ENCODE measurements around the gene CTNND2.

The CTNND2 gene

DNA sequence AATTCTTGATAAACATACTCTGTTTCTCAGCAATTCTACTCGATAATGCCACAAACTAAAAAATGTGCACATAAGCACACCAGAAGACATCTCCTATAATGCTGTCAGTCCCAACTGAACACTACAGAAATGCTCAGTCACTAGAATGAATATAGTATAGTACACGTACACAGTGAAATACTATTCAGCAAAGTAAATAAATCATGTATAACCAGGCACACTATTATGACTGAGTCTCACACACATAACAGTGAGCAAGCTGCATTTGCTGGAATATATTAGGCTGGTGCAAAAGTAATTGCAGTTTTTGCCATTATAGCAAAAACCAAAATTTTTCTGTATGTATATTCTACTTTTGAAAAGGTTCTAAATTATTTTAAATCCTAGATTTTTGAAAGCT, 310.2 kb downstream of the CTNND2 start:
- DNase-seq (ENCODE audit: low read depth), result no peak

- DNase-seq (ENCODE audit: low read depth), result no peak
These were observed 313.8 kb downstream of the CTNND2 start for GRCh38 chr5:11590475-11590874.

DNA sequence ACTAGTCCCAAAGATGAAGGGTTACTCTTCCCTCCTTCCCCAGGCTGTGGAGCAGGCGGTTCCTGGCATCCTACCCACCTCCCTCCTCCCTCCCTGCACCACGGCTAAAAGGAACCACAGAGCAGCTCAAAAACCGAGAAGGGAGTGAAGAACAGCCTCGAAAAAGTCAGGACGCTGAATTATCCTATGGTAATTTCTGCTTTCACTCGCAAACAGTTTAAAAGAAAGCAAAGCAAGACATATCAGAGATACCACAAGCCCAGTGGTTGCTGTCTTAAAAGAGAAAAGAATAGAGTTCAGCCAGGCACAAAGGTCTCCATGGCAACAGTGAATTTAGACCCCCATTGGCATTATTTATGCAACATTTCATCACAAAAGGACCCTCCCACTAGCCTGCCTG, 315.4 kb downstream of the CTNND2 start:
- no peak for DNase-seq (ENCODE audit: low read depth)

GRCh38 chr5:11584017-11584416, 320.2 kb downstream of the CTNND2 start:
- DNase-seq (ENCODE audit: low read depth), result no peak

DNA sequence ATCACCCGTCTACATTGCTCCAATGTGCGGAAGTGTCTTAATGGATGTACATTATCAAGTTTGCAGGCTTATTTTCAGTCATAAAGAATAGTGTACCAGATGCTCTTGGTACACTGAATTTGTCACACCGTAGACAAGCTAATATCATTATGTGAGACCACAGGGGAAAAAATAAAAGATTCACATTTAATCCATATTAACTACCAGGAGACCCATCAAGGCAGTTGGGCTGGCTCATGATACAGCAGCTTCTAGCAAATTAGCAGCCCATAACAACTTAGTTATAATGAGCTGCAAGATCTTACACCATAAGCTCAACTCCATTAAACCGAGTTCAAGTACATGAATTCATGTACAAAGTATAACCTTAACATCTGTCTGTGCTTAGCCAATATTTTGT, 324.9 kb downstream of the CTNND2 start:
- no peak for DNase-seq (ENCODE audit: low read depth)

- DNase-seq (ENCODE audit: low read depth), result no peak
These were observed 329.5 kb downstream of the CTNND2 start for GRCh38 chr5:11574787-11575186.

DNA sequence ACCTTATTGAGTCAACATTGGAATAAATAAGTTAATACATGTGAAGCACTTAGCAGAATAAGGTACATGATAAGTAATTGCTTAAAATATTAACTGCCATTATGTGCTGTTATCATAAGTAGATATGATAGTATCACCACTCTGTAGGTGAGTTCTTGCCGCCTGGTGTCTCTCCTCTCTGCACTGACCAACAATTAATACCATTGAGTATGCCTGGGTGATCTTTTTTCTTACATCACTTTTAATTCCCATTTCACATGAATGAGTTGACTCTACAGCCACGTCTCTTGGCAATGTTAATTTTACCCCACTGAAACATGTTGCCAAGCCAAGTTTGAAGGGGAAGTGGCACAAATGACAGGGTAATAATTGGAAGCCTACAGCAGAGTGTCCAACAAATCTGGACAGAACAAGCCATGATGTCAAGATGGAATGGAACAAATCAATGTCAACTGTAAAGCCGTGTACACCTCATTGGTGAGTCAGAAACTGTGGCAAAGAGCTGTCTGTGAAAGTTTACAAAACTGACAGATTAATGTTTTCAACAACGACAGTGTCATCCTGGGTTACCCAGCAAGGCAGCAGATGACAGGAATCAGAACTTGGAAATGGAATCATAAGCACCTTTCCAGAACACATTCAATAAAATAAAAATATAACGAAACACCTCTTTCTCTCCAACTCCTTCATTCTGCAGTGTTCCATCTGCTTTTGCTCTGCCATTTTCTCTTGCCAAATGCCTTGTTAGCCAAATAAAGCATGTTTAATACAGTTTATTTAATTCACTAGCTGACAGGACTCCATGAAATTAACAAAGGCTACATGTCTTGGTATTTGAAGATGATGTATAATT, 330.9 kb downstream of the CTNND2 start:
- DNase-seq (ENCODE audit: low read depth), result no peak

DNA sequence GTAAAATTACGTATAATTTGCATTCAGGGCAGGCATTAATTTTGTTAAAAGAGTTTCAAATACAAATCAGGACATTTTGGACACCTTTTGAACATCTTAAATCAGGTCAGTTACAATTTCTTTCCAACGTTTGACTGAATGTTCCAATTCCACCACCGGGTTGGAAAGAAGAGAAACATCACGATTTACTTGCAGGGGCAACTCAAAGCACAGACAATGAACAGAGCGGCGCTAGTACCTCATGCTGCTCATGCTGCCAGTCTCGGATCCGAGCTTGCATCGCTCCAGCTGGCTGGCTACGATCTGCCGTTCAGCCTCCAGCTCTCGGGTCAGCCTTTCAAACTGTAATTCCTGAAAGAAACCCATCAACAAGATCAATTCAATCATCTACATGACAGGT, 339.5 kb downstream of the CTNND2 start:
- no peak for DNase-seq (ENCODE audit: low read depth)

DNA sequence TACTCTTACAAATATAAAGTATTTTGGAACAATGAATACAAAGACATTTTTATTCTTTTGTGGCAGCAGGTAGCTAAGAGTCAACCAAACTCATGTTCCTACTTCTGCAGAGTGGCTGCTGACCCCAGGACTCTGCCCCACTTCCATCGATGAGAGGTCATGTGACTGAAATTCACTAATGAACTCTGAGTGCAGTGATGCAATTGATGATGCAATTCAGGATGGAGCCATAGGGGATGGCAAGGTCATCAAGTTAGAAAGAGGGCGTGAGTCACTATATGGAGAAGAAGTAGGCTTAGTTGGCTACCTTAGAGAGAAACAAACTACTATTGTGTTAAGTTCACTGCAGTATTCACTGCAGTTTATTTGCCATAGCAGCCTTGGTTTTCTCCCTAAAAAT, 340.4 kb downstream of the CTNND2 start:
- DNase-seq (ENCODE audit: low read depth), result no peak

DNA sequence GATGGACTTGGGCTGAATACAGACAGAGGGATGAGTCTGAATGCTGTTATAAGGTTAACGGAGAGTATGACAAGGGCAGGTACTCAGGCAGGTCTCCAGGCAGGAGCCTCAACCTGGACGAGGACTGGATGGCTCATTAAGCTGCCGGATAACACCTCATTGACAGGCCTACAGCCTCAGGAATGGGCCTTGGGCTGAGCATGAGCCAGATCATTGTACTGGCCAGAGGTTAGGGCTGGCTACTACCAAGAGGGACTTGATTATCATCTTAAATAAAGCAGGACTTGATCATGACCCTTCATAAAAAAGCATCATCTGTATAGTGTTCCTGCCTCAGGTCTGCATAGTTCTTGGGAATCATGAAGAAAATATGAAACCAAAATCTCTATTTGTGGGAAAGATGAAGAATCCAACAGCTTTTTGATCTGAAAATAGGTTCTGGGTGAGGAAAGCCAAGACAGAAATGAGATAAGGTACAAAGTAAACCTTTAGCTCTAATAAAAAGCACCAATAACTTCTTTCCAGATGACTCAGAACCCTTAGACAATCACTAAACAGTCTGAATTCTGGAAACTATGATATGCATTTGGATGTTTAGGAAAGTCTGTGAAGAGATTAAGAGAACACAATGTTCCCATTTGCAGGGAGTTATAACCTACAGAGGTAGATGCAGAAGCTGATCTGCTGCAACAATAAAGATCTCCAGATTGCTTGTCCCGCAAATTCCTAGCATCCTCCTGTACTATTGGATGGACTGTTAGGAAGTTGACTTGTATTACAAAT, 343.1 kb downstream of the CTNND2 start:
- DNase-seq (ENCODE audit: low read depth), result no peak

DNA sequence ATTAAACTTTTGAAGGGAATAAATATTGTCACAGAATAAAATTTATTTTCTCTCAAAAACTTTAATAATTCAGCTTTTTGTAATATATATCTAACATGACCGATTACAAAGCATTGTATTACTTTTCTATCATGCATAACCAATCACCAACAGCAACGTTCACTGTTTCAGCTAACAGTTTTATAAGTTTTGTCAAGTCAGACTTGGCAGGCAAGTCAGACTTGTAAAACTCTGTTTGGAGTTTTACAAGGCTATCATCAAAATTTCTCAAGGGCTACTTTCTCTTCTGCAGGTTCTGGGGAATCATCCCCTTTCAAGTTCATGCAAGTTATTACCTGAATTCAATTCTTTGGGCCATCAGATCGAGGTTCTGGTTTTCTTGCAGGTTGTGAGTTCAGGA, 347.2 kb downstream of the CTNND2 start:
- DNase-seq (ENCODE audit: low read depth), result no peak

GRCh38 chr5:11555171-11555570, 349.1 kb downstream of the CTNND2 start:
- DNase-seq (ENCODE audit: low read depth), result no peak

DNA sequence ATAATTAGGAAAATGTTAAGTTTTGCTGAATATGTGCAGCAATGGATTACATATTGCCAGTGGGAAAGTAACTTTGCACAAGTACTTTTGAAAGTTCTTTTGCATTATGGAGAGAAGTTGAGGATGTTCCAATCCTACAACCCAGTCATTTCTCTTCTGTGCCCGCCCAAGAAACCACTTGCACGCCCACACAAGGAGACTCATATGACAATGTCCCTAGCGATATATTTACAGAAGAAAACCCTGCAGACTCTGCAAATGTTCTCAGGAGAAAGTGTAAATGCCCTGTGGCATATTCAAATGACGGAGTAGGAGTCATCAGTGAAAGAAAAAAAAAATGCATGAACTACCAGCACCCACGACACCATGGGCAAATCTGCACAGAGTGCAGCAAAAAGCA, 356.5 kb downstream of the CTNND2 start:
- DNase-seq (ENCODE audit: low read depth), result no peak

DNA sequence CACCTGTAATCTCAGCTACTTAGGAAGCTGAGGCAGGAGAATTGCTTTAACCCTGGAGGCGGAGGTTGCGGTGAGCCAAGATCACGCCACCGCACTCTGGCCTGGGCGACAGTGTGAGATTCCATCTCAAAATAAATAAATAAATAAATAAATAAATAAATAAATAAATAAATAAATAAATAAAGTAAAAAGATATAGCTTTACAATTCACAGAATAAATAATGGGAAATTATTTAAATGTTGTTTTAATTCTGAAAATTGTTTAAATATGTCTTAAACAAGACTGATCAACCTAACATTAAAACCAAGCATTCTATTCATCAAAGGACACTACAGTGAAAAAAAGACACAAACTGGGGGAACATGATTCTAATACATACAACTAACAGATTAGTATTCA, 357.1 kb downstream of the CTNND2 start:
- DNase-seq (ENCODE audit: low read depth), result no peak

- DNase-seq (ENCODE audit: low read depth), result no peak
These were observed 364.1 kb downstream of the CTNND2 start for GRCh38 chr5:11540112-11540511.

GRCh38 chr5:11531811-11532555, 372.3 kb downstream of the CTNND2 start:
- no peak for DNase-seq (ENCODE audit: low read depth)

- DNase-seq (ENCODE audit: low read depth), result no peak
These were observed 375.5 kb downstream of the CTNND2 start for GRCh38 chr5:11528720-11529119.

- DNase-seq (ENCODE audit: low read depth), result no peak
These were observed 376.4 kb downstream of the CTNND2 start for GRCh38 chr5:11527652-11528349.

GRCh38 chr5:11525020-11525419, 379.2 kb downstream of the CTNND2 start:
- DNase-seq (ENCODE audit: low read depth), result no peak

DNA sequence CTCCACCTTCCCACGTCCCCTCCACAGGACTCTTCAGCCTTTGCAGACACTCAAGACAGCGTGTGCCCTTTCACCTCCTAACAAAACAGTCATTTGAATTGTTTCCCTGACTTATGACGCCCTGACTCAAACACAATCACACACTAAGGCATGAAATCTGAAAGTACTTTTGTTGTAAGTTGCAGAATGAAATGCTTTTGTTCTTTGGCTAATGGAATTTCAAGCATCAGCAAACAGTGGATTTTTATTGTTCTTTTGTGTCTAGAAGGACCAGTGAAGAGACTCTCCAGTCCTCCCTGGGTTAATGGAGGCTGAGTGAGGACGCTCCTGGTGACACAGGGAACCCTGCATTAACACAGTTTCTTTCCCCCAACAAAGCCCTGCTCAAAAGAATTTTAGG, 380.1 kb downstream of the CTNND2 start:
- DNase-seq (ENCODE audit: low read depth), result no peak

- no peak for DNase-seq (ENCODE audit: low read depth)
These were observed 381.4 kb downstream of the CTNND2 start for GRCh38 chr5:11522796-11523195.

Data from fibroblast of gingiva (primary cell).